ENCODE measurements around the gene FKRP. TPM values are rescaled to one million over a fixed set of nuclear protein-coding genes. Genes with fewer than 3 reads are reported as not detected.
"Not testable (repeated sequence)": the region's sequence is repeated elsewhere in the genome, so short reads cannot be mapped to it uniquely, and the experiment has no call there.

Gene FKRP
- total RNA-seq, 4 donors from 2014 or later: 5.6 to 12.6 (median 9.3) TPM

DNA sequence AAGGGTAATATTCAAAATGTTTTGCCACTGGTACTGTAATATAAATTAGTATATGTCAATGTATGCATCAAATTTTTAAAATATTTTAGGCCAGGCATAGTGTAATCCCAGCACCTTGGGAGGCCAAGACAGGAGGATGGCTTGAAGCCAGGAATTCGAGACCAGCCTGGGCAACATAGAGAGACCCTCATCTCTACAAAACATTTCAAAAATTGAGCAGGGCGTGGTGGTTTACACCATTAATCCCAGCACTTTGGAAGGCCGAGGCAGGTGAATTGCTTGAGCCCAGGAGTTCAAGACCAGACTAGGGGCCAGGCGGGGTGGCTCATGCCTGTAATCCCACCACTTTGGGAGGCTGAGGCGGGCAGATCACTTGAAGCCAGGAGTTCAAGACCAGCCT, 14.5 kb downstream of the FKRP start:
- intact Hi-C loops (cut with DNase I): no loop called here
- Histone ChIP-seq H3K9me3 (no peaks in the 10 kb centered on the region), H3K27me3 (no peaks in the 10 kb centered on the region), H3K36me3 (peaks cover 0 to 16% (median 0%) of the 10 kb centered on the region in 3 donors), H3K4me3 (no peak overlapping the region), H3K27ac (peak overlapping the region; percentile 81 to 90 (median 87)), H3K4me1 (peaks cover 22 to 95% (median 27%) of the 10 kb centered on the region in 3 donors)
- TF ChIP-seq, protein P1, sequence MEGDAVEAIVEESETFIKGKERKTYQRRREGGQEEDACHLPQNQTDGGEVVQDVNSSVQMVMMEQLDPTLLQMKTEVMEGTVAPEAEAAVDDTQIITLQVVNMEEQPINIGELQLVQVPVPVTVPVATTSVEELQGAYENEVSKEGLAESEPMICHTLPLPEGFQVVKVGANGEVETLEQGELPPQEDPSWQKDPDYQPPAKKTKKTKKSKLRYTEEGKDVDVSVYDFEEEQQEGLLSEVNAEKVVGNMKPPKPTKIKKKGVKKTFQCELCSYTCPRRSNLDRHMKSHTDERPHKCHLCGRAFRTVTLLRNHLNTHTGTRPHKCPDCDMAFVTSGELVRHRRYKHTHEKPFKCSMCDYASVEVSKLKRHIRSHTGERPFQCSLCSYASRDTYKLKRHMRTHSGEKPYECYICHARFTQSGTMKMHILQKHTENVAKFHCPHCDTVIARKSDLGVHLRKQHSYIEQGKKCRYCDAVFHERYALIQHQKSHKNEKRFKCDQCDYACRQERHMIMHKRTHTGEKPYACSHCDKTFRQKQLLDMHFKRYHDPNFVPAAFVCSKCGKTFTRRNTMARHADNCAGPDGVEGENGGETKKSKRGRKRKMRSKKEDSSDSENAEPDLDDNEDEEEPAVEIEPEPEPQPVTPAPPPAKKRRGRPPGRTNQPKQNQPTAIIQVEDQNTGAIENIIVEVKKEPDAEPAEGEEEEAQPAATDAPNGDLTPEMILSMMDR (IDR thresholded peaks at IDR 0.05): no peak
- TF ChIP-seq POLR2A (IDR thresholded peaks at IDR 0.05): no peak
- DNase-seq: no peak
- 56 to 60% methylated on average over 3 to 5 of the region's 5 CpGs for WGBS, 2 donors

DNA sequence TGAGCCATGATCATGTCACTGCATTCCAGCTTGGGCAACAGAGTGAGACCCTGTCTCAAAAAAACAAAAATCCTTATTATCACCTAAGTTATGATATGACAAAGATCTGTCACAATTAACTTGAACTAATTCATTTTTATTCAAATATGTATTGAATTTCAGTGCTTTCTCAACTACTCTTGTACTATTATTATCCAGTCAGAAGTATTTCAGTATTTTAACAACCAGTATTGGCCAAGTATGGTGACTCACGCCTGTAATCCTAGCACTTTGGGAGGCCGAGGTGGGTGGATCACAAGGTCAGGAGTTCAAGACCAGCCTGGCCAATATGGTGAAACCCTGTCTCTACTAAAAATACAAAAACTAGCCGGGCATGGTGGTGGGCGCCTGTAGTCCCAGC, 15.0 kb downstream of the FKRP start:
- peak overlapping the region; percentile 81 to 90 (median 87) for H3K27ac ChIP-seq
- WGBS, 2 donors: 50 to 54% methylated on average over 4 of the region's 4 CpGs
- H3K9me3 ChIP-seq; intact Hi-C loops (cut with DNase I); DNase-seq; H3K4me3 ChIP-seq; H3K27me3 ChIP-seq: not testable (repeated sequence)
- peaks cover 18 to 94% (median 25%) of the 10 kb centered on the region in 3 donors for H3K4me1 ChIP-seq
- H3K36me3 ChIP-seq: peaks cover 0 to 11% (median 0%) of the 10 kb centered on the region in 3 donors

DNA sequence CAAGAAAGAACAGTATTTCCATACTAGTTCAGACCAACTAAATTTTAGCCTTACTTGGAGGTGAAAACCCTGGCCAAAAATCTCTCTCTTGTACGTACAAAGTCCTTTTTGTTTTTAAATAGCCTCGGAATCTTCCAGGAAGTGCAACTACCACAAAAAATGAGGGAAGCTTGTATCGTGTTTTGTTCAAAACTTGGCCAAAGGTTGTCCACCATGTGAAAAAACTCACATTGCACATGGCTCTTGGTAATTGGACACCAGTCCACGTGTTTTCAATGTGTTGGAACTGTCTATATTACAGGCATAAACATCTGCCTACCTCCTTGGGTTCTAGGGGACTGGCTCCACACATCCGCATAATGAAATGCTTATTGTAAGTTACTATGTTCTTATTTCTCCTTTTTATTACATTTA, 15.6 kb downstream of the FKRP start:
- 43 to 47% methylated on average over 5 of the region's 5 CpGs for WGBS, 2 donors
- DNase-seq: no peak
- H3K27ac ChIP-seq: peak overlapping the region; percentile 81 to 90 (median 87)
- peaks cover 18 to 91% (median 25%) of the 10 kb centered on the region in 3 donors for H3K4me1 ChIP-seq
- H3K9me3 ChIP-seq: no peaks in the 10 kb centered on the region
- peaks cover 0 to 6% (median 0%) of the 10 kb centered on the region in 3 donors for H3K36me3 ChIP-seq
- no peak overlapping the region for H3K4me3 ChIP-seq
- no peaks in the 10 kb centered on the region for H3K27me3 ChIP-seq
- TF ChIP-seq, protein P1 (IDR thresholded peaks at IDR 0.05): no peak
- TF ChIP-seq POLR2A (IDR thresholded peaks at IDR 0.05): no peak
- intact Hi-C loops (cut with DNase I): no loop called here

DNA sequence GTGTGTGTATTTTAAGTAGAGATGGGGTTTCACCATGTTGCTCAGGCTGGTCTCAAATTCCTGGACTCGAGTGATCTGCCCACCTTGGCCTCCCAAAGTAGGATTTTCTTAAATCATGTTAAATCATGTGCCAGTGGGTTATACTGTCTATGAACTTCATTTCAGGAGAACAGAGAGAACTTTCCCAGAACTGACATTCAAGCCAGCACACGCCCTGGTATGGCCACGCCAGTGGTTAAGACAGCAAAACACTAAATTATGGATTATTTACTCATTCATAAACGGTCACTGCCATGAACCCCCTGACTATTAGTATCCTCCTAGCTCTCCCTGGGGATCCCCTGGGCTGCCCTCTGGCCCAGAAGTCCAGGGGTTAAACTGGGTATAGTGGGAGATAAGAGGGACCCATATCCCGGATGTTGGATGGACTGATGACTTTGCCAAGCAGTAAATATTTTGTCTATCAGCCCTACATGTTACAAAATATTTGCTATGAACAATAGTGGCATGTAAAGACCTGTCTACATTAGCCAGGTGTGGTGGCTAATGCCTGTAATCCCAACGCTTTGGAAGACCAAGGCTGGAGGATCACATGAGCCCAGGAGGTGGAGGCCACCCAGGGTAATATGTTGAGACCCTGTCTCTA, 16.5 kb downstream of the FKRP start:
- H3K36me3 ChIP-seq: no peaks in the 10 kb centered on the region
- no peak for TF ChIP-seq POLR2A (IDR thresholded peaks at IDR 0.05)
- TF ChIP-seq, protein P1 (IDR thresholded peaks at IDR 0.05): no peak
- H3K9me3 ChIP-seq: no peaks in the 10 kb centered on the region
- peak overlapping the region; percentile 81 to 90 (median 87) for H3K27ac ChIP-seq
- H3K4me1 ChIP-seq: peaks cover 17 to 81% (median 25%) of the 10 kb centered on the region in 3 donors
- intact Hi-C loops (cut with DNase I): no loop called here
- no peaks in the 10 kb centered on the region for H3K27me3 ChIP-seq
- no peak overlapping the region for H3K4me3 ChIP-seq
- DNase-seq: no peak
- WGBS, 2 donors: 47 to 51% methylated on average over 5 to 6 of the region's 6 CpGs

DNA sequence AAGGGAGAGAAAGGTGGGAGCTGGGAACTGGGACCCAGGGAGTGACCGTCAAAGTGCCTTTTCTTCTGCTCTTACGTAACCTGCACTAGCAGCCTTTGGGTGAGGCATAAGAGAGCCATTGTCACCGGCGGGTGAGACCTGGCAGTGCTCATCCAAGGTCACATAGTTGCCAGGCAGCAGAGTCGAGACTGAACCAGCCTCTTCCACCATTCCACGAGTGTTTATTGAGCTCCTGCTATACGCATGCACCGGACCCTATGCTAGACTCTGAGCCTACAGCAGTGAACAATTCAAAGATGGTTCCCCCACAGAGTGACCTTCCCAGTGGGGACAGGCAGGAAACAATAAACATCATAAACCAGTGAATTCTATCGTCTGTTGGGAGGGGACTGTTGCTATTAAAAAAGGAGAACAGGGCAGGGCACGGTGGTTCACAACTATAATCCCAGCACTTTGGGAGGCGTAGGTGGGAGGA, 19.0 kb downstream of the FKRP start:
- no peaks in the 10 kb centered on the region for H3K9me3 ChIP-seq
- intact Hi-C loops (cut with DNase I): no loop called here
- no peak for DNase-seq
- TF ChIP-seq POLR2A (IDR thresholded peaks at IDR 0.05): no peak
- TF ChIP-seq, protein P1 (IDR thresholded peaks at IDR 0.05): no peak
- no peak overlapping the region for H3K4me3 ChIP-seq
- H3K36me3 ChIP-seq: no peaks in the 10 kb centered on the region
- 39 to 52% methylated on average over 7 to 9 of the region's 11 CpGs for WGBS, 2 donors
- H3K27ac ChIP-seq: peak overlapping the region; percentile 71 to 90 (median 82)
- H3K4me1 ChIP-seq: peaks cover 6 to 67% (median 17%) of the 10 kb centered on the region in 3 donors
- H3K27me3 ChIP-seq: no peaks in the 10 kb centered on the region
